ENCODE results near the gene DYRK4.

GRCh38 chr12:4540638-4541037, 21.4 kb upstream of the DYRK4 start:
- no peak for TF ChIP-seq POLR2AphosphoS5 (IDR thresholded peaks at IDR 0.05; ENCODE audit: low read depth, low read length)
- no peak for TF ChIP-seq SIN3A (IDR thresholded peaks at IDR 0.05; ENCODE audit: borderline replicate concordance, insufficient read depth, low read length)

All from PFSK-1 (cell line).